Trophoblast cell (in vitro differentiated cells and primary cell): ENCODE measurements around the gene MYO18B.

Experiments used
- DNase-seq, 2 donors: peaks; one replicate each; pipeline ENCODE4 v3.0.0-alpha.2; 2016
- H2AFZ ChIP-seq: 2 replicates; pipeline ENCODE4 v1.6.1; 2013; ENCODE audit warnings: low read length, moderate library complexity, mild to moderate bottlenecking; ENCODE audit not compliant: insufficient read depth, poor library complexity
- H2AK5ac ChIP-seq: 2 replicates; pipeline ENCODE4 v1.6.1; 2013; ENCODE audit warnings: mild to moderate bottlenecking, low read length
- H2BK120ac ChIP-seq: 2 replicates; pipeline ENCODE4 v1.6.1; 2013; ENCODE audit warnings: low read length, mild to moderate bottlenecking, moderate library complexity; ENCODE audit not compliant: insufficient read depth, poor library complexity
- H2BK12ac ChIP-seq: 2 replicates; pipeline ENCODE4 v1.6.1; 2013; ENCODE audit warnings: mild to moderate bottlenecking, low read length, moderate library complexity
- H2BK5ac ChIP-seq: 2 replicates; pipeline ENCODE4 v1.6.1; 2013; ENCODE audit warnings: low read length, low read depth, moderate library complexity, mild to moderate bottlenecking; ENCODE audit not compliant: poor library complexity
- H3K14ac ChIP-seq: 2 replicates; pipeline ENCODE4 v1.6.1; 2013; ENCODE audit warnings: mild to moderate bottlenecking, low read length
- H3K18ac ChIP-seq: 2 replicates; pipeline ENCODE4 v1.6.1; 2013; ENCODE audit warnings: mild to moderate bottlenecking, low read length
- H3K23ac ChIP-seq: 2 replicates; pipeline ENCODE4 v1.6.1; 2013; ENCODE audit warnings: low read length
- H3K27ac ChIP-seq: 2 replicates; pipeline ENCODE4 v1.5.1; 2013; ENCODE audit warnings: low read depth, mild to moderate bottlenecking, inconsistent platforms, low read length, moderate library complexity
- H3K27me3 ChIP-seq: 2 replicates; pipeline ENCODE4 v1.6.1; 2013; ENCODE audit warnings: inconsistent platforms, mild to moderate bottlenecking, low read length, moderate library complexity; ENCODE audit not compliant: insufficient read depth
- H3K36me3 ChIP-seq, 2 experiments: 1 replicate in 1 of 2; 2 replicates in 1 of 2; pipeline ENCODE4 v1.6.1; 2013; ENCODE audit warnings: low read length in 2 of 2, mild to moderate bottlenecking in 2 of 2, moderate library complexity in 1 of 2; ENCODE audit not compliant: insufficient read depth in 2 of 2, control insufficient read depth in 1 of 2
- H3K4ac ChIP-seq: 2 replicates; pipeline ENCODE4 v1.6.1; 2013; ENCODE audit warnings: low read depth, mild to moderate bottlenecking, low read length, moderate library complexity
- H3K4me1 ChIP-seq, 2 experiments: 1 replicate in 1 of 2; 2 replicates in 1 of 2; pipeline ENCODE4 v1.6.1; 2013; ENCODE audit warnings: low read length in 2 of 2, mild to moderate bottlenecking in 2 of 2, moderate library complexity in 1 of 2; ENCODE audit not compliant: insufficient read depth in 2 of 2, control insufficient read depth in 1 of 2
- H3K4me2 ChIP-seq: 2 replicates; pipeline ENCODE4 v1.6.1; 2013; ENCODE audit warnings: inconsistent platforms, mild to moderate bottlenecking, low read length, moderate library complexity
- H3K4me3 ChIP-seq: 2 replicates; pipeline ENCODE4 v1.5.1; 2013; ENCODE audit warnings: mild to moderate bottlenecking, low read depth, low read length, inconsistent platforms
- H3K79me1 ChIP-seq: one replicate; pipeline ENCODE4 v1.6.1; 2013; ENCODE audit warnings: low read length
- H3K79me2 ChIP-seq: 2 replicates; pipeline ENCODE4 v1.6.1; 2013; ENCODE audit warnings: low read length, mild to moderate bottlenecking; ENCODE audit not compliant: control insufficient read depth, insufficient read depth, poor library complexity
- H3K9ac ChIP-seq: 2 replicates; pipeline ENCODE4 v1.6.1; 2013; ENCODE audit warnings: mild to moderate bottlenecking, low read length
- H3K9me3 ChIP-seq: 2 replicates; pipeline ENCODE4 v1.6.1; 2013; ENCODE audit warnings: low read depth, mild to moderate bottlenecking, control low read depth, inconsistent platforms, low read length; ENCODE audit not compliant: insufficient read depth
- H4K12ac ChIP-seq: 2 replicates; pipeline ENCODE4 v1.6.1; 2013; ENCODE audit warnings: low read depth, mild to moderate bottlenecking, low read length, moderate library complexity
- H4K8ac ChIP-seq: 2 replicates; pipeline ENCODE4 v1.6.1; 2013; ENCODE audit warnings: low read depth, mild to moderate bottlenecking, low read length, moderate library complexity
- H4K91ac ChIP-seq: one replicate; pipeline ENCODE4 v1.6.1; 2013; ENCODE audit warnings: low read depth, mild to moderate bottlenecking, low read length, moderate library complexity
- WGBS: extraction: QIAGEN DNeasy Blood & Tissue Kit; methylation state at CpG from one replicate; pipeline ENCODE4 v1.1.7; 2013; ENCODE audit warnings: missing lambda C conversion rate; ENCODE audit not compliant: insufficient read length, insufficient coverage; ENCODE audit errors: extremely low coverage; 5-methylcytosine and 5-hydroxymethylcytosine counted together

The MYO18B gene

GRCh38 chr22:25892678-25893077 is 150.7 kb downstream of the MYO18B start:
- Histone ChIP-seq H3K4me1 (no peaks in the 10 kb centered on the region), H3K18ac (no peak overlapping the region), H3K4me3 (no peak overlapping the region), H2AFZ (no peak overlapping the region), H3K9me3 (no peaks in the 10 kb centered on the region), H2BK12ac (no peak overlapping the region), H2BK120ac (no peak overlapping the region), H2BK5ac (no peak overlapping the region), H3K79me2 (no peaks in the 10 kb centered on the region), H3K79me1 (no peaks in the 10 kb centered on the region), H4K91ac (no peak overlapping the region), H3K4ac (no peak overlapping the region), H3K23ac (no peak overlapping the region), H3K36me3 (no peaks in the 10 kb centered on the region), H2AK5ac (no peak overlapping the region), H3K27ac (no peak overlapping the region), H3K4me2 (no peak overlapping the region), H3K9ac (no peak overlapping the region), H3K27me3 (no peaks in the 10 kb centered on the region), H4K8ac (no peak overlapping the region), H3K14ac (no peak overlapping the region), H4K12ac (no peak overlapping the region)
- WGBS, result no CpG with 5 or more reads among the region's 4 CpGs
- DNase-seq, result no peak

- H2BK5ac ChIP-seq, result no peak overlapping the region
- H3K18ac ChIP-seq, result no peak overlapping the region
- H2BK120ac ChIP-seq, result no peak overlapping the region
- no peak overlapping the region for H4K91ac ChIP-seq
- no peaks in the 10 kb centered on the region for H3K27me3 ChIP-seq
- no peaks in the 10 kb centered on the region for H3K4me1 ChIP-seq
- H3K9ac ChIP-seq, result no peak overlapping the region
- no peak overlapping the region for H3K4me3 ChIP-seq
- no peak overlapping the region for H4K12ac ChIP-seq
- no peak overlapping the region for H3K4ac ChIP-seq
- H3K23ac ChIP-seq, result no peak overlapping the region
- no peak overlapping the region for H2AK5ac ChIP-seq
- no peaks in the 10 kb centered on the region for H3K9me3 ChIP-seq
- no peak overlapping the region for H3K27ac ChIP-seq
- WGBS, result no CpG with 5 or more reads among the region's 3 CpGs
- H3K79me2 ChIP-seq, result no peaks in the 10 kb centered on the region
- no peak overlapping the region for H2AFZ ChIP-seq
- no peaks in the 10 kb centered on the region for H3K36me3 ChIP-seq
- H3K14ac ChIP-seq, result no peak overlapping the region
- no peak overlapping the region for H4K8ac ChIP-seq
- no peaks in the 10 kb centered on the region for H3K79me1 ChIP-seq
- DNase-seq, result no peak
- H2BK12ac ChIP-seq, result no peak overlapping the region
- H3K4me2 ChIP-seq, result no peak overlapping the region
Observed at GRCh38 chr22:25895678-25896077, 153.7 kb downstream of the MYO18B start.

- Histone ChIP-seq H3K4me3 (no peak overlapping the region), H3K79me2 (no peaks in the 10 kb centered on the region), H4K8ac (no peak overlapping the region), H2BK5ac (no peak overlapping the region), H3K23ac (no peak overlapping the region), H2BK120ac (no peak overlapping the region), H2AK5ac (no peak overlapping the region), H2AFZ (no peak overlapping the region), H3K4me2 (no peak overlapping the region), H2BK12ac (no peak overlapping the region), H3K27me3 (no peaks in the 10 kb centered on the region), H3K79me1 (no peaks in the 10 kb centered on the region), H3K18ac (no peak overlapping the region), H4K12ac (no peak overlapping the region), H3K9ac (no peak overlapping the region), H3K36me3 (no peaks in the 10 kb centered on the region), H4K91ac (no peak overlapping the region), H3K14ac (no peak overlapping the region), H3K27ac (no peak overlapping the region), H3K4me1 (no peaks in the 10 kb centered on the region), H3K4ac (no peak overlapping the region), H3K9me3 (no peaks in the 10 kb centered on the region)
- DNase-seq, result no peak
- WGBS, result no CpG with 5 or more reads among the region's 4 CpGs
Observed at GRCh38 chr22:25896098-25896497, 154.1 kb downstream of the MYO18B start.

- Histone ChIP-seq H3K4me2 (no peak overlapping the region), H3K4me1 (no peaks in the 10 kb centered on the region), H4K91ac (no peak overlapping the region), H3K9ac (no peak overlapping the region), H2BK120ac (no peak overlapping the region), H3K27ac (no peak overlapping the region), H3K9me3 (no peaks in the 10 kb centered on the region), H3K23ac (no peak overlapping the region), H2BK12ac (no peak overlapping the region), H3K4me3 (no peak overlapping the region), H3K79me2 (no peaks in the 10 kb centered on the region), H3K27me3 (no peaks in the 10 kb centered on the region), H3K14ac (no peak overlapping the region), H3K79me1 (no peaks in the 10 kb centered on the region), H2AFZ (no peak overlapping the region), H4K12ac (no peak overlapping the region), H3K36me3 (no peaks in the 10 kb centered on the region), H4K8ac (no peak overlapping the region), H2AK5ac (no peak overlapping the region), H3K18ac (no peak overlapping the region), H3K4ac (no peak overlapping the region), H2BK5ac (no peak overlapping the region)
- no CpG with 5 or more reads among the region's 2 CpGs for WGBS
- DNase-seq, result no peak
Observed at GRCh38 chr22:25896592-25896991, 154.6 kb downstream of the MYO18B start.
